Neural progenitor cell (in vitro differentiated cells): ENCODE results near the gene PLXNA4. TPM values are rescaled to one million over a fixed set of nuclear protein-coding genes. Genes with fewer than 3 reads are reported as not detected.

Source experiments
- DNase-seq: peaks from one replicate; pipeline ENCODE4 v3.0.0-alpha.2; 2016; ENCODE audit warnings: low spot score
- H2AFZ ChIP-seq: fragments of 200-600 bp; sonication (generic); replicated peaks from 2 replicates; pipeline ENCODE4 v1.6.1; 2016; ENCODE audit warnings: antibody characterized with exemption
- H3F3A ChIP-seq: fragments of 200-600 bp; sonication (generic); 2 replicates; pipeline ENCODE4 v1.6.1; 2016; ENCODE audit warnings: antibody characterized with exemption, low read depth
- H3K27ac ChIP-seq: fragments of 200-600 bp; sonication (generic); 2 replicates; pipeline ENCODE4 v1.5.1; 2016; ENCODE audit warnings: mild to moderate bottlenecking
- H3K27me3 ChIP-seq: fragments of 200-600 bp; sonication (generic); 2 replicates; pipeline ENCODE4 v1.6.1; 2016; ENCODE audit warnings: mild to moderate bottlenecking, moderate library complexity
- H3K36me3 ChIP-seq: fragments of 200-600 bp; sonication (generic); 2 replicates; pipeline ENCODE4 v1.5.1; 2016
- H3K4me1 ChIP-seq: fragments of 200-600 bp; sonication (generic); 2 replicates; pipeline ENCODE4 v1.6.1; 2016; ENCODE audit warnings: mixed run types
- H3K4me2 ChIP-seq: fragments of 200-600 bp; sonication (generic); 2 replicates; pipeline ENCODE4 v1.6.1; 2016
- H3K4me3 ChIP-seq: fragments of 200-600 bp; sonication (generic); 2 replicates; pipeline ENCODE4 v1.5.1; 2016
- H3K79me2 ChIP-seq: fragments of 200-600 bp; sonication (generic); 2 replicates; pipeline ENCODE4 v1.6.1; 2016; ENCODE audit warnings: low read depth
- H3K9ac ChIP-seq: fragments of 200-600 bp; sonication (generic); 2 replicates; pipeline ENCODE4 v1.6.1; 2016
- H3K9me3 ChIP-seq: fragments of 200-600 bp; sonication (generic); 2 replicates; pipeline ENCODE4 v1.5.1; 2016; ENCODE audit warnings: low read depth
- H4K20me1 ChIP-seq: fragments of 200-600 bp; sonication (generic); 2 replicates; pipeline ENCODE4 v1.6.1; 2016; ENCODE audit warnings: low read depth
- H3K27ac Mint-ChIP-seq: 3 replicates; pipeline ENCODE4 v1.8.0; 2021; ENCODE audit warnings: mixed read lengths
- H3K27me3 Mint-ChIP-seq: 2 replicates; pipeline ENCODE4 v1.8.0; 2022; ENCODE audit warnings: low read depth, mild to moderate bottlenecking, inconsistent platforms, moderate library complexity, mixed read lengths; ENCODE audit not compliant: insufficient read depth
- H3K36me3 Mint-ChIP-seq: 3 replicates; pipeline ENCODE4 v1.8.0; 2021; ENCODE audit warnings: mixed read lengths
- H3K4me1 Mint-ChIP-seq: 3 replicates; pipeline ENCODE4 v1.8.0; 2021; ENCODE audit warnings: mixed read lengths
- H3K4me3 Mint-ChIP-seq: 3 replicates; pipeline ENCODE4 v1.8.0; 2021; ENCODE audit warnings: mild to moderate bottlenecking, moderate library complexity, mixed read lengths
- H3K9me3 Mint-ChIP-seq: 3 replicates; pipeline ENCODE4 v1.8.0; 2020; ENCODE audit warnings: mixed read lengths
- CTCF ChIP-seq: fragments of 200-600 bp; sonication (generic); IDR thresholded peaks from 2 replicates; pipeline ENCODE4 v1.5.1; 2017; ENCODE audit warnings: antibody characterized with exemption, mild to moderate bottlenecking
- EZH2 ChIP-seq: fragments of 200-600 bp; sonication (generic); IDR thresholded peaks from 2 replicates; pipeline ENCODE4 v1.6.1; 2017; ENCODE audit warnings: antibody characterized with exemption, mild to moderate bottlenecking, moderate library complexity
- EZH2phosphoT487 ChIP-seq: fragments of 200-600 bp; sonication (generic); IDR thresholded peaks from 2 replicates; pipeline ENCODE4 v1.6.1; 2017; ENCODE audit warnings: antibody characterized with exemption
- total RNA-seq: library from RNA; depleted of rRNA; stranded (reverse); fragments of >200 nt; gene quantifications from 2 replicates; pipeline ENCODE4 v1.2.3, GENCODE V29; 2015; ENCODE audit warnings: low replicate concordance

Gene PLXNA4
- total RNA-seq, 1 donor from 2014 or later, result 0.49 TPM

- H3K9ac ChIP-seq, result no peak overlapping the region
- no peaks in the 10 kb centered on the region for H3K36me3 ChIP-seq
- no peaks in the 10 kb centered on the region for H3K9me3 ChIP-seq
- Mint-ChIP-seq H3K4me3 (no peak overlapping the region), H3K4me1 (peaks cover 8% of the 10 kb centered on the region), H3K27me3 (peaks cover 2% of the 10 kb centered on the region), H3K27ac (no peak overlapping the region), H3K36me3 (no peaks in the 10 kb centered on the region), H3K9me3 (no peaks in the 10 kb centered on the region)
- H3F3A ChIP-seq, result no peaks in the 10 kb centered on the region
- no peaks in the 10 kb centered on the region for H4K20me1 ChIP-seq
- H3K4me1 ChIP-seq, result no peaks in the 10 kb centered on the region
- DNase-seq, result no peak
- H3K4me2 ChIP-seq, result no peak overlapping the region
- no peak overlapping the region for H2AFZ ChIP-seq
- no peak overlapping the region for H3K4me3 ChIP-seq
- no peak overlapping the region for H3K27ac ChIP-seq
- no peak for TF ChIP-seq CTCF
- no peak for TF ChIP-seq EZH2
- no peaks in the 10 kb centered on the region for H3K79me2 ChIP-seq
- no peaks in the 10 kb centered on the region for H3K27me3 ChIP-seq
These were observed 142.2 kb downstream of the PLXNA4 start for GRCh38 chr7:132434041-132434440.

DNA sequence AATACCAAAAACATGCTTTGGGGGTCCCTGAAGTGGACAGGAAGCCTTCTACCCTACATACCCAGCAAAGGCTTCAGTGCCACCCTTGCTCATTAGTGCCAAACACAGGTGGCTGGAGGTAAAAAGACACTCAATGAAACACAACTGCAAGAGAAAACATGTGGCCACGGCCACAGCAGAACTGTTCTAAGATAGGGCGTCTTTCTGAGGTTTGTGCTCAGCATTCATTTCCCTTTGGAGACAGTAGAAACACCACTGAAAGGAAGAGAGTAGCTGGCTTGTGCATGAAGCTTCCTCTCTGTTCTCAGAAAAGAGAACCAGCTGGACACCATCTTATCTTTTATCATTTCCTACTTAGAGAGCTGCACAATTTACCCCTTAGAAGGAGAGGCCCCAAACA lies 143.0 kb downstream of the PLXNA4 start:
- peaks cover 8% of the 10 kb centered on the region for H3K4me1 Mint-ChIP-seq

GRCh38 chr7:132430861-132431822 lies 145.1 kb downstream of the PLXNA4 start:
- TF ChIP-seq EZH2, result no peak
- no peak overlapping the region for H3K9ac ChIP-seq
- H3K27me3 Mint-ChIP-seq, result peaks cover 2% of the 10 kb centered on the region

More for the DNA sequence above, 143.0 kb downstream of the PLXNA4 start:
- no peaks in the 10 kb centered on the region for H3K27me3 ChIP-seq
- no peaks in the 10 kb centered on the region for H3K9me3 ChIP-seq
- H3K4me1 ChIP-seq, result no peaks in the 10 kb centered on the region
- H3K27ac ChIP-seq, result no peak overlapping the region
- H3F3A ChIP-seq, result no peaks in the 10 kb centered on the region
- H3K4me3 ChIP-seq, result no peak overlapping the region
- H3K4me3 Mint-ChIP-seq, result no peak overlapping the region
- H4K20me1 ChIP-seq, result no peaks in the 10 kb centered on the region
- H3K4me2 ChIP-seq, result no peak overlapping the region
- no peak overlapping the region for H3K9ac ChIP-seq
- H3K9me3 Mint-ChIP-seq, result no peaks in the 10 kb centered on the region
- TF ChIP-seq EZH2phosphoT487, result no peak
- TF ChIP-seq CTCF, result no peak
- TF ChIP-seq EZH2, result no peak
- no peak overlapping the region for H2AFZ ChIP-seq
- H3K27ac Mint-ChIP-seq, result no peak overlapping the region
- no peaks in the 10 kb centered on the region for H3K36me3 Mint-ChIP-seq
- DNase-seq, result no peak
- no peaks in the 10 kb centered on the region for H3K79me2 ChIP-seq
- H3K36me3 ChIP-seq, result no peaks in the 10 kb centered on the region
- H3K27me3 Mint-ChIP-seq, result peaks cover 2% of the 10 kb centered on the region

More at GRCh38 chr7:132430861-132431822, 145.1 kb downstream of the PLXNA4 start:
- Histone ChIP-seq H3K4me3 (no peak overlapping the region), H3K79me2 (no peaks in the 10 kb centered on the region), H3F3A (no peaks in the 10 kb centered on the region), H2AFZ (no peak overlapping the region), H3K4me1 (no peaks in the 10 kb centered on the region), H3K36me3 (no peaks in the 10 kb centered on the region), H4K20me1 (no peaks in the 10 kb centered on the region), H3K4me2 (no peak overlapping the region), H3K27me3 (no peaks in the 10 kb centered on the region), H3K27ac (no peak overlapping the region), H3K9me3 (no peaks in the 10 kb centered on the region)
- no peak overlapping the region for H3K27ac Mint-ChIP-seq
- no peaks in the 10 kb centered on the region for H3K36me3 Mint-ChIP-seq
- no peaks in the 10 kb centered on the region for H3K9me3 Mint-ChIP-seq
- H3K4me1 Mint-ChIP-seq, result peaks cover 8% of the 10 kb centered on the region
- no peak for DNase-seq
- H3K4me3 Mint-ChIP-seq, result no peak overlapping the region
